Anterior cingulate cortex (tissue), 58 donors: Measurements from ENCODE around the gene ULK4.

ENCODE experiments used
- DNase-seq, 58 donors: peaks; one replicate each; lab custom pipeline; 2025; lab: John Stamatoyannopoulos, UW

ULK4 gene

DNA sequence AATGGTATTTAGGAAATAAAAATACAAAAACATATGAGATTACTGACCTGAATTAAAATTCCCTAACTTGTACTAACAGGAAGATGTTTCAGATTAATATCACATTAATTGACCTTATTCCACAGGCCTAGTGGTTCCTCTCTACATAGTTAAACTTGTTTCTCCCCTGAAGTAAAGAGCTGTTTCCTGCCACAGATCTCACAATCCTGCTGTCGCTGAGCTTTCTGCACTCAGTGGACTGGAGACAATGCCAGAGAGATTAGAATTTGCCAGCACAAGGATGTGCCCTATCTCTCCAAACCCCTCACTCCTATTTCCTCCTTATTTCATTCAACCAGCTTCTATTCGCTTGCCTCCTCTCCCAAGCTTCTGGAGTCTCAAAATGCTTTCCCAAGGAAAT lies 632.0 kb downstream of the ULK4 start:
- no peak for DNase-seq

DNA sequence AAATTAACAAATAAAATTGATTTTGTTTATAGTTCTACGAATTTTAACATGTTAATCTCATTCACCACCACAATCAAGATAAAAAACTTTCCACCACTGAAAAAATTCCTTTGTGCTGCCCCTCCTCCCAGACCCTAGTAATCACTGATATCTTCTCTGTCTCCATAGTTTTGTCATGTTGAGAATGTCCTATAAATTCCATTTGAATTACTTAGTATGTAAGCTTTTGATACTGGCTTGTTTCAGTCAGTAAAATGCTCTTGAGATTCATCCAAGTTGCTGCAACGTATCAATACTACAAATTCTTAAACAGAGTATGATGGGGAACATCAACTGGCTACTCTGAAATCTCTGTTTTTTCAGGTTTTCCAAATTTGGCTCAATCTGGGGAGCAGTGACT lies 633.0 kb downstream of the ULK4 start:
- no peak for DNase-seq

DNA sequence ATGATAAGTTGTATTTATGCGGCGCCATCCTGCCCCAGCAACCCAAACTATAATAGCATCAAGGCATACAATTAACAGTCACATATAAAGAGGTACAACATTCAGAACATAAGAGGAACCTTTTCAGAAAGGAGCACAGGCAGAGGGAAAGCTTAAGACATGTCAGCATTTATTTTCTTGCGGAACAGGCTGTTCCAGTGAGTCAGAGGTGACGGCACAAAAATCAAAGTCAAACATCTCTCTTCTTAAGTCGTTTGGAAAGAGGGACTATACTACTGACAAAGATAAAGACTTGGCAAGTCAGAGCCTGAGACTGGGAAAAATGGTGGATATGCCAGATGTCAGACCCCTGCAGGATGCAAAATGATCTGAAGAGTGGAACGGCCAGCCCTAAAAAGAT lies 634.2 kb downstream of the ULK4 start:
- no peak for DNase-seq

DNA sequence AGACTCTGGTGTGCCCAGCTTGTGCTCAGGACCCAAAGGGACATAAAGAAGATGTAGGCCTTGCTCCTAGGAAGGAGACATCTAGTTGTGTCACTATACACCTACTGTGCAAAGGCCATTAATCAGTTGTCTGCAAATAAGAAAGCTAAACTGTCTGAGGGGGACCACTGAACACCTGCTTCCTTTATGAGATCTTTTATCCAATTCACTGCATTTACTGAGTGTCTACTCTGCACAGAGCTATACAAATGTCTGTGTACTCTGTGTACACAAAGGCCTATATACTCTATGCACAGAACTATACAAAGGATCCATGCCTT lies 637.8 kb downstream of the ULK4 start:
- no peak for DNase-seq

DNA sequence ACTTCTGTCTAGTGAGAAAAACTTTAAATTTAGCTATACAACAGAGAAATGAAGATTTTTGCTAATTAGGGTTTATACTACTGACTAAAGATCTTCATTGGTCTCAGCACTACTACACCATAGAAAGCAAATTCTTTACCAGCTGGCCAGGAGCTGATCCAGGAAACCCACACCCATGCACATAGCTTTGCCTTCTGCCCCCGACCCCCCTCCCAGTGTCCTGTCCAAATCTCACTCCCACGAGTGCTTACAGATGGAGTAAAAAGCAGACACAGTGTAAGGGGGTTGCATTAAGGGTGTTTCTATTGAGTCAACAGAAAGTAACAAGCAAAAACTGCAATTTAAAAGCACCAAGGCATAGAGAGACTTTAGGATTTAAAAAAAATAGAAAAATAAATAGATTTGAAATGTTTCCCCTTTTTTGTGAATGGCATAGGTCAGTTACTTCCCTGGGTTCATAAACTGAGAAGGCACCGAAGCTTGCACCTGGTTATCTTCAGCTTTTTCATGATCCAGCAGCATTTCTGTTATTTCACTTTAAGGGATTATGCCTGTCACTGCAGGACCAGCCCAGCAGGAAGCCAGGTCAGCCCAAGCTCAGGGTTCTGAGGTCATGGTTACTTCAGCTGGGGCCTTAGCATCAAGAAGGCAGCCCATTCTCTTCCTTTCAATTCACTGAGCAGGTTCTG lies 638.3 kb downstream of the ULK4 start:
- no peak for DNase-seq

DNA sequence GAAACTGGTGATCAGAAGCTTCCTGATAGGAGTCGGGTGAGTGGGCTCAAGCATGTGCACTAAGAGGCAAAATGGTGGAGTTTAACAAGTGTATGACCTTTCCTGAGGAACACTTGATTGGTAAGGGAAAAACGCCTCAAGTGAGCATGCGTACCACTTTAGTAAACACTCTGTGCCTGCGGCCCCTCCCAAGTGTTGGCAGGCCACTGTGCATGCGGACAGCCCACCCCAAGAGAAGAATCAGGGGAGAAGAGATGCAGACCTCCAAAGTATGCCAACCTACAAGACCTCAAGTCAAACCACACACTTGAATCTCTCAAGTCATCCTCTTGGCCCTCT lies 640.3 kb downstream of the ULK4 start:
- DNase-seq, result no peak

DNA sequence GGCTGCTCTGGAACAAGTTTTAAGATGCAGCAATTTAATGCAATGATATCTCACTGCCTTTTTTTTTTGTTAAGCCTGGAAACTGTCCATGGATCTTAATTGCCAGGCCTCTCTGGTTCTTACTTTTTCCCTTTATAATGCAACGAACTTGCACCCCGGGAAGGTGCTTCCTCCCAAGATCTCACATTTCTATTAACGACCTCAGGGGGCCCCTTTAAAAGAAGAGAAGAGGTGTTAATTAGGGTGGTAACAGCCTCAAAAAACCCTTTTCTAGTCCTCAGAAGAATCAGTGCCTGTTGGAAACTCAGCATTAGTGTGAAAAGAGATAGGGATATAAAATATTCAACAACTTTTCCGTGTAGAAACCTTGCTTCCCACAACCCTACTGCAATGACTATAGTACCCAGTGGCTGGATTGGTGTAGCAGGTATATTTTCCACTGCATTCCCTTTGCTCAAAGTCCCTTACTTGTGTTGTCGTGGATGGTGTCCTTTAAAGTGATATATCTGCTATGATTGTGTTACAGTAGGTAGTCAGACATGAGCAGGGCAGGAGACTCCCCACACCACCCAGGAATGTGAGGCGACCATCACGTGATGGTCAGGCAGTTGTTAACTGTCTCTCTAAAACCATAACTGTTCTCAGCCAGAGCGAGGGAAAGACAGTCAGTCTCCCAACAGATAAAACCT lies 640.8 kb downstream of the ULK4 start:
- no peak for DNase-seq

DNA sequence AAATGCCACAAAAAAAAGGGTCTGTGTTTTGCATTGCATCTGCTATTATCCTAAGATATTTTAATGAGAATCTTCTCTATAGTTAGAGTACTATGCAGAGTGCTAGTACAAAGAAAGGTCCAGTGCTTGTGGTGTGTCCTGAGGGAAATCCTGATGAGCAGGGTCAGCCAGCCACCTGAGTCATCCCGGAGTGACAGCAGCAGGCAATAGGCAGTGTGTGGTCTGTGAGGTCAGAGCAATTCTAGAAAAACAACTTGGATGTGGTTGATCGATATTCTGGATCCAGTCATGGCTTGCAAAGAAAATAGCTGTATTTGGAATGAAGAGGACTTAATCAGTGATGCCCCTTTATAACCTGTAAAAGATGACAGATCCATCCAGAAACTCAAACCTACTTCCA lies 643.4 kb downstream of the ULK4 start:
- DNase-seq, result no peak

DNA sequence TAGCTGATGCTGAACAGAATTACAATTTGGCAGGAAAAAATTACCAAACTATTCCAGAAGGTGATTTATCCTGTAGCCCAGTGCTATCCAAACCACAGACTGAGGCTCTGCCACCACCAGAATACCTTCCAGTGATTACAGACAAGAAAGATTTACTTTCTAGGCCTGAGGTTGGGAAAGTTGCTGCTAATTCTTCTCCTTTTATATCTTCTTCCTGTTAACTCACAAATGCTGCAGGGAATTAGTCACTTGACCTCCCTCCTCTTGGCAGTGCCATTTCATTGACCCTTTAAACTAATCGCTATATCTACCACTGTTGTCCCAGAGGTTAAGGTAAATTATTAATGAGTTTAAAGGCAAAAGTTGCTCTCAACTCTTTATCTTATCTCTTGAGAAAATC lies 644.2 kb downstream of the ULK4 start:
- no peak for DNase-seq

DNA sequence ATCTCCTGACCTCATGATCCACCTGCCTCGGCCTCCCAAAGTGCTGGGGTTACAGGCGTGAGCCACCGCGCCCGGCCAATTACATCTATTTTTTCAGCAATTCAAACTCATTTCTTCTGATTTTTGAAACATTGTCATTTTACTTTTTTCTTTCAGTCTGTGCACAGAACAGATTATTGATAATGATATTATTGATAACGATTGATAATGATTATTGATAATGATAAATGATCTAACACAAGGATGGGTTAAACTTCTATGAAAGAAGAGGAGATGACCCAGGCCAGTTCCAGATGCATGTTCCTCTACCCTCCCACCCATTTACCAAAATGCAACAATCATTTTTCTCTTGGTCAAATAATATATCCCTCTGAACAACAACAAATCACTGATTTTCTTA lies 644.6 kb downstream of the ULK4 start:
- DNase-seq, result no peak

DNA sequence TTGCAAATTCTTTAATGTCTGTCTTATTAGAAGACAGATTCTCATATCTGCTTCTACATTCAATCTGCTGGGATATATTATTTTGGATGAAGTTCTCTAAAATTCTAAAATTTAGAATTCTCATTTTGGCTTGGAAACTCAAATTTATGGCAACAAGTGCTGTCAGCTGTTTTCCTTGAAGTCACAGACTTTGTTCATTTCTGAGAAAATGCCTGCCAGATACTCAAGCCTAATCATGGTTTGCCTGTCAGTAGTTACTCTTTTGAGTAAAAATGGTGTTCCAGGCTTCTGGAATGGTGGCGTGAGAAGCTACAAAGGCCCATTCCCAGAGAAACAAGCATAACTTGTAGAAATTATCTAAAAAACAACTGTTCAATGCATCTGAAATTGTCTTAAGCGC lies 646.8 kb downstream of the ULK4 start:
- no peak for DNase-seq

DNA sequence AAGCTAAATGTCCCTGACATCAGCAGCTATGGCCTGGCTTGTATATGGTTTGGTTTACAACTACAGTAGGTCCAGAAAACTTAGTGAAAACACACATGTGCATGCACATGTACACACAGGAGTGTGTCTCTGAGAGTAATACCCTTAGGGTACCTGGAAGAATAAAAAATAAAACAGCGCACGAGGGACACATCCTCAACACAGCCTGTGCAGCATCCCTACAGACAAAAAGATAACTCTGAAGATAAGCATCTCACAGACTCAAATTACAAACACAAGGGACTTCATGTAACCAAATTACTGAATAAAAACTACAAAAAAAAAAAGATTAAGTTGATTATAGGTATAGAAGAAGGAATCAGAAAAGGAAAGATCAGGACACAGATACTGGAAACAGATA lies 653.8 kb downstream of the ULK4 start:
- DNase-seq, result no peak

DNA sequence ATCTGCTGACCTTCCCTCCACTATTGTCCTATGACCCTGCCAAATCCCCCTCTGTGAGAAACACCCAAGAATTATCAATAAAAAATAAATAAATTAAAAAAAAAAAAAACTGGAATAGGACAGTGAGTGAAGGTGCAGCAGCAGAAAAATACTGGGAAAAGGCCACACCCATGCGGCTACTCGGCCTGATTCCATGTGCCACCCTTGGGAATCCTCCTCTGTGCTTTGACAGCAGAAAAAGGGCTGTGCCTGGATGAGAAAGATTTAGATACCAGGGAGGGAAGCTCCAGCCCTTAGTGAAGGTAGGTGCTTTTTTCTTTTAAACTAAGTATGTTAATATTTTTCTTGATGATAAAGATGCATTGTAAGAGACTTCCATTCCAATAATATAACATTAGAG lies 654.8 kb downstream of the ULK4 start:
- DNase-seq, result no peak

DNA sequence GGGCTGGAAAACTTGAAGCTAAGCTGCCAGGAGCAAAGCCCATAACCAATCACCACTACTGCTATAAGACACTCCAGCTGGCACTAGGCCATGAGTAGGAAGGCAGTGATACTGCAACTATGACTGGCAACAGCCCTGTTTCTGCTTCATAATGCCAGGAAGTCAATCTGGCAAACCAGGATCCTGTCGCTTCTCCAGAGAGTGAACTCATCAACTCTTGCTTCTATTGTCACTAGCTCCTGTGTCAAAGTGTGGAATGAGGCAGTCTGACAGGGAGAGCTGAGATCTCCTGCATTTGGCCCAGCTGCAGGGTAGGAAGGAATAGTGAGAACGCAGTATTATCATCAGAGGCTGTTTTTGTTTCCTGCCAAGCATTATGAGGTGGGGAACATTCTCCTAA lies 657.3 kb downstream of the ULK4 start:
- peak in 35 of 58 donors; percentile 4 to 66 (median 18) for DNase-seq

DNA sequence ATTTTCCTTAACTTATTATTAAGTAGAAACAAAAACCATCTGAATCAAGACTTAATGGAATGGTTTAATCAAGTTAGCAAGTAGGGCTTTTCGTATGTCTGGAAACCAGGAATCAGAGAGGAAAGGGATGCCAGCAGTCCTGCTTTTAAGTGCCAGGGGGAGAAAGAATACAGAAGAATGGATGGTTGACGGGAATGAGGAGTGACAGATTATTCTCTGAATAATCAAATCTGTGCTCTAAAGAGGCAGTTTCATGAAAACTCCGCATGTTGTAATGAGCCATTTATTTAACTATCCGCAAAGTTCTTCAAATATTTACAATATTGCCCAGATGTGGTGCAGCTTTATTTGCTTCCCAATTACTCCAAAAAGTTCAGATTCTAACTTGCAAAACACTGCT lies 659.6 kb downstream of the ULK4 start:
- DNase-seq, result no peak

DNA sequence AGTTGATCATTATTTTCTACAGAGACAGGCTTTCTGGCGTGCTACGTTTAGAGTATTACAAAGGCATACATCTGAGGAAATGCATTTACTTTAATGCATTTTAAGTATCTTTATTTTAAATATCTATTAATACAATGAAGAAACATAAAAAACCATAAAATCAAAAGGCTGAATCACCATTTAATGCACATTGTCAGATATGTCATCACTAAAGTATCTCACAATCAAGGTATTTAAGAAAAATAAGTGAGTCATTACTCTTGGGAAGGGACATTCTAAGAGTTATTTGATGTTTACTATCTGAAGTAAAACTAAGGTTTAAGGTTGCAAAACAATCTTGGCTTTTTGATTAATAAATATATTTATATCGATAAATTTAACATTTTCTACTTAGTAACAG lies 660.4 kb downstream of the ULK4 start:
- DNase-seq, result no peak

DNA sequence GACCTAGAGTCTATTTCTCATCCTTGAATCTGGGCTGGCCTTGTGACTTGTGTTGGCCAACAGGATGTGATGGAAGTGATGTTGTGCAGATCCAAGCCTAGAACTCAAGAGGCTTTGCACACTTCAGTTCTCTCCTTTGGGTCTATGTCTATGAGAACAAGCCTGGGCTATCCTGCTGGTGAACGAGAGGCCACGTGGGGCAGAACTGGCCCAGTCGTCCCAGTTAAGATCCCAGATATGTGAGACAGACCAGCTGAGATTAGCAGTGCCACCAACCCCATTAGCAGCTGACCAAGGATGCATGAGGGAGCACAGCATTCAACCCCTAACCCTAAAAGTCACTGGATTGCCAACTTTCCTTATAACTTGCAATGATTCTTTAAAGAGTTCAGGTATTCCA lies 662.9 kb downstream of the ULK4 start:
- no peak for DNase-seq

DNA sequence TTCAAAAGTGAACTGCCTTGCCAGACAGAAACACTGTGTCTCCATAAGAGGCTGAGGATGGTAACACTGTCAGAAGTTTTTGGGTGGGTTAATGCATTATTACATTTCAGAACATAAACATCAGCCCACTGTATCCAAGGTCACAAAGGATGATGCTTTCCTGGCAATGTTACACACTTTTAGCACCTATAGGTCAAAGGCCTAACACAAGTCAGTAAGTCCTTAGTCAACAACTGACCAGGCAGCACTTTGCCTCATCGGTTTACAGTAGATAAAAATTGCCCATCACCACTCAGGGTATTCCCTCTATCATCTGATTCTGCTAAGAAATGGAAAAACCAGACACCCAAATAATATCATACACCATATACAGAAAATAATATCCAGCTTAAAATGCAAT lies 664.2 kb downstream of the ULK4 start:
- DNase-seq, result no peak

DNA sequence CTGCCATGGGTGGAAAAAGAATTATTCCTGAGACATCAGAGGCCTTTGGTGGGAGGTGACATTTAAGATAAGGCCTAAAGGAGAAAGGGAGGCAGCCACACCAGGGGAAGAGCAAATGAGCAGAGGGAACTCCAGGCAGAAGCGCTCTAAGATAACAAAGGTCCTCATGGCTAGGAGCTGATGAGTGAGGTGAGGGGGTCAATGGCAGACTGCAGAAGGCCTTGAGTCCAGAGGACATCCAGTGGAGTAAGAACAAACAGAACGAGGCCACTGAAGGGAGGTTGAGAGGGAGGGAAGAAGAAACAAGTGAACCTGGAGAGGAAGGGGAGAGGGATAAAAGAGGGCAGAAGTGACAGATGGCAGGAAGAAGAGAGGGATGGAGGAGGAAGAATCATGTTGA lies 665.3 kb downstream of the ULK4 start:
- DNase-seq, result no peak

DNA sequence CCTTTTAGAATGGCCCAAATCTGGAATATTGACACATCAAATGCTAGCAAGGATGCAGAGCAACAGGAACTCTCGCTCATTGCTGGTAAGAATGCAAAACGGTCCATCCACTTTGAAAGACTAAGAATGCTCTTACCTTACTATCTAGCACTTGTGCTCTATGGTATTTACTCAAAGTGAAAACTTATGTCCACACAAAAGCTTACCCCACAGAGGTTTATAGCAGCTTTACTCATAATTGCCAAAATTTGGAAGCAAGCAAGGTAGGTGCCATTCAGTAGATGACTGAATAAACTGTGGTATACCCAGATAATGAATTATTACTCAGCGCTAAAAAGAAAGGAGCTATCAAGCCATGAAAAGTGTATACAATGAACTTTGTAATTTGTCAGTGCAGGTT lies 666.2 kb downstream of the ULK4 start:
- no peak for DNase-seq

DNA sequence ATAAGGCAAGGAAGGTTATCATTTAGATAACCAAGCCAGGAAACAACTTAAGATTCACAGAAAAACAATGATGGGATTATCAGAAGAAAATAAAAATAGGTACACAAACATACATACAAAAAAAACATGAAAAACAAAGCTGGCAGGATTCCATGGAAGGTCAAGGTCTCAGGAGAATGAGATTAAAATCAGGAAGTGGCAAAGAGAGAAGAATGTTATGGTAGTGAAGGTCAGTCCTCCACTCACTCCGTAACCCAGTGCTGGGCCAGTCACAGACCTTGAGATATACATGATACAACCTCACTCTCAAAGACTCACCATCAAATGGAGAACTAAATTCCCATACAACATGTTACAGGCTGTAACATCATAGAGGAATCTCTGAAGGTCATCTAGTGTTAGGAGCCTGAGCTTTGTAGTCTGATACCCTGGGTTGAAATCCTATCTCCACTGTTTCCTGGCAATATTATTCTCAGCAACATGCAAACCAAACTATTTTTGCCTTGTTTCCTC lies 668.7 kb downstream of the ULK4 start:
- DNase-seq, result no peak

DNA sequence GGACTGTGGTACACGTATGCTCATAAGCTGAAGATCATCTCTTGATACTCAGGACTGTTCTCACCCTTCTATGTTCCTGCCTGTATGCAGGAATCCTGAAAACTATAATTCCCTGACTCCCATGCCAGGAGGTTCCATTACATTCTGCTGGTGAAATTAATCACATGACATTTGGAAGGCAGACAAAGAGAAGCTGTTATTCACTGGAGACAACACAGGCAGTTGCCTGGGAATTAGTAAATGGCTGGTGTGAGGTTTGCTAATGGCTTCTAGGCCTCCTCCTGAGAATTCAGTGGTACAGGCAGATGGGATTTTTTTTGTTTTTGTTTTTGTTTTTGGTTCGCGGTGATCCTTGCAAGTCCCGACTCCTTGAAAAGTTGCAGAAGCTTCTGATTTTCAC lies 671.2 kb downstream of the ULK4 start:
- DNase-seq, result peak in 2 of 58 donors; percentile 15 to 16

DNA sequence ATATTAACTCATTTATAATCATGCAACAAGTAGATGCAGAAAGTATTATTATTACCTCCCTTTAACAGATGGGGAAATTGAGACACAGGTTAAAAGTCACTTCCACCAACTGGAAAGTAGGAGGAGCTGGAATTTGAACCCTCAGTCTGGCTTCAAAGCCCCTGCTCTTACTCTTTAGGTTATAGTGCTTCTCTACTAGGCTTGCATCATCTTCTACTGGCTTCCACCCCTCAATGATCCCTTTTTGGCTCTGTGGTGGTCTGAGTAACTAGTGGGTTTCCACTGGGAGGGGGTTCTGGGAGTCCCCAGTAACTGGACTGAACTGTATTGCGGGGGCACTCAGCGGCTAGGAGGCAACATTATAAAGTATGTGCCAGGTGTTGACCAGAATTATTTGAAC lies 671.6 kb downstream of the ULK4 start:
- no peak for DNase-seq
